Measurements from ENCODE around the gene SH2D4B. TPM values are rescaled to one million over a fixed set of nuclear protein-coding genes. Genes with fewer than 3 reads are reported as not detected.

The SH2D4B gene
- total RNA-seq, 2 donors from 2014 or later: 0.10 TPM; not detected in 1

GRCh38 chr10:80655898-80656297 lies 118.2 kb downstream of the SH2D4B start:
- intact Hi-C loops (cut with DNase I): no loop called here
- no peak for DNase-seq (ENCODE audit: low spot score)

GRCh38 chr10:80658068-80658467 lies 120.4 kb downstream of the SH2D4B start:
- intact Hi-C loops (cut with DNase I): no loop called here
- DNase-seq (ENCODE audit: low spot score): no peak

GRCh38 chr10:80659289-80659688 lies 121.6 kb downstream of the SH2D4B start:
- intact Hi-C loops (cut with DNase I): no loop called here
- DNase-seq (ENCODE audit: low spot score): no peak

GRCh38 chr10:80660266-80660665 lies 122.6 kb downstream of the SH2D4B start:
- intact Hi-C loops (cut with DNase I): no loop called here
- no peak for DNase-seq (ENCODE audit: low spot score)

GRCh38 chr10:80660736-80661135 lies 123.0 kb downstream of the SH2D4B start:
- DNase-seq (ENCODE audit: low spot score): no peak
- intact Hi-C loops (cut with DNase I): no loop called here

- no peak for DNase-seq (ENCODE audit: low spot score)
- intact Hi-C loops (cut with DNase I): no loop called here
Measured at GRCh38 chr10:80661526-80661925, 123.8 kb downstream of the SH2D4B start.

GRCh38 chr10:80662429-80663261 lies 124.9 kb downstream of the SH2D4B start:
- DNase-seq (ENCODE audit: low spot score): peak; percentile 95
- intact Hi-C loops (cut with DNase I): loop anchor here in 1 of 2 donors (2.0 kb wide), 1 partner anchor 38 kb away; no protein-coding TSS in a partner anchor

GRCh38 chr10:80664071-80664680 lies 126.5 kb downstream of the SH2D4B start:
- intact Hi-C loops (cut with DNase I): no loop called here
- DNase-seq (ENCODE audit: low spot score): peak; percentile 92

GRCh38 chr10:80669485-80669884 lies 131.8 kb downstream of the SH2D4B start:
- intact Hi-C loops (cut with DNase I): no loop called here

GRCh38 chr10:80670774-80671173 lies 133.1 kb downstream of the SH2D4B start:
- DNase-seq (ENCODE audit: low spot score): no peak
- intact Hi-C loops (cut with DNase I): loop anchor here in 1 of 2 donors (5.0 kb wide), 1 partner anchor 1108 kb away; the partner anchor contains the start of gene SFTPA2

More at GRCh38 chr10:80669485-80669884, 131.8 kb downstream of the SH2D4B start:
- DNase-seq (ENCODE audit: low spot score): no peak

GRCh38 chr10:80671847-80672246 lies 134.1 kb downstream of the SH2D4B start:
- intact Hi-C loops (cut with DNase I): loop anchor here in 1 of 2 donors (5.0 kb wide), 1 partner anchor 1110 kb away; the partner anchor contains the start of gene SFTPA2

GRCh38 chr10:80672613-80673012 lies 134.9 kb downstream of the SH2D4B start:
- no peak for DNase-seq (ENCODE audit: low spot score)
- intact Hi-C loops (cut with DNase I): loop anchor here in 1 of 2 donors (5.0 kb wide), 1 partner anchor 1110 kb away; the partner anchor contains the start of gene SFTPA2

More at GRCh38 chr10:80671847-80672246, 134.1 kb downstream of the SH2D4B start:
- no peak for DNase-seq (ENCODE audit: low spot score)

- intact Hi-C loops (cut with DNase I): loop anchor here in 1 of 2 donors (5.0 kb wide), 1 partner anchor 1113 kb away; the partner anchor contains the start of gene SFTPA2
- no peak for DNase-seq (ENCODE audit: low spot score)
Measured at GRCh38 chr10:80674809-80675208, 137.1 kb downstream of the SH2D4B start.

- DNase-seq (ENCODE audit: low spot score): no peak
- intact Hi-C loops (cut with DNase I): no loop called here
Measured at GRCh38 chr10:80681142-80681541, 143.4 kb downstream of the SH2D4B start.

GRCh38 chr10:80684259-80684658 lies 146.6 kb downstream of the SH2D4B start:
- intact Hi-C loops (cut with DNase I): no loop called here

GRCh38 chr10:80685355-80685754 lies 147.7 kb downstream of the SH2D4B start:
- no peak for DNase-seq (ENCODE audit: low spot score)
- intact Hi-C loops (cut with DNase I): no loop called here

More at GRCh38 chr10:80684259-80684658, 146.6 kb downstream of the SH2D4B start:
- no peak for DNase-seq (ENCODE audit: low spot score)

- intact Hi-C loops (cut with DNase I): no loop called here
- DNase-seq (ENCODE audit: low spot score): no peak
Measured at GRCh38 chr10:80686734-80687475, 149.2 kb downstream of the SH2D4B start.

GRCh38 chr10:80687476-80687789 lies 149.7 kb downstream of the SH2D4B start:
- no peak for DNase-seq (ENCODE audit: low spot score)
- intact Hi-C loops (cut with DNase I): no loop called here

GRCh38 chr10:80690434-80690833 lies 152.7 kb downstream of the SH2D4B start:
- intact Hi-C loops (cut with DNase I): no loop called here

GRCh38 chr10:80691441-80691840 lies 153.7 kb downstream of the SH2D4B start:
- no peak for DNase-seq (ENCODE audit: low spot score)
- intact Hi-C loops (cut with DNase I): no loop called here

More at GRCh38 chr10:80690434-80690833, 152.7 kb downstream of the SH2D4B start:
- no peak for DNase-seq (ENCODE audit: low spot score)
